HG03159 (cell line): Measurements from ENCODE around the gene SCN1A.
A peak's percentile ranks its signal among the peaks of the same experiment; 100 is the strongest.
"Not testable (repeated sequence)": the region's sequence is repeated elsewhere in the genome, so short reads cannot be mapped to it uniquely, and the experiment has no call there.

Source experiments
- ATAC-seq: cut with Tn5 transposase; IDR thresholded peaks from one replicate; pipeline ENCODE4 v1.9.1; 2021; ENCODE audit warnings: mild to moderate bottlenecking, moderate library complexity; ENCODE audit not compliant: unreplicated experiment

The SCN1A gene

DNA sequence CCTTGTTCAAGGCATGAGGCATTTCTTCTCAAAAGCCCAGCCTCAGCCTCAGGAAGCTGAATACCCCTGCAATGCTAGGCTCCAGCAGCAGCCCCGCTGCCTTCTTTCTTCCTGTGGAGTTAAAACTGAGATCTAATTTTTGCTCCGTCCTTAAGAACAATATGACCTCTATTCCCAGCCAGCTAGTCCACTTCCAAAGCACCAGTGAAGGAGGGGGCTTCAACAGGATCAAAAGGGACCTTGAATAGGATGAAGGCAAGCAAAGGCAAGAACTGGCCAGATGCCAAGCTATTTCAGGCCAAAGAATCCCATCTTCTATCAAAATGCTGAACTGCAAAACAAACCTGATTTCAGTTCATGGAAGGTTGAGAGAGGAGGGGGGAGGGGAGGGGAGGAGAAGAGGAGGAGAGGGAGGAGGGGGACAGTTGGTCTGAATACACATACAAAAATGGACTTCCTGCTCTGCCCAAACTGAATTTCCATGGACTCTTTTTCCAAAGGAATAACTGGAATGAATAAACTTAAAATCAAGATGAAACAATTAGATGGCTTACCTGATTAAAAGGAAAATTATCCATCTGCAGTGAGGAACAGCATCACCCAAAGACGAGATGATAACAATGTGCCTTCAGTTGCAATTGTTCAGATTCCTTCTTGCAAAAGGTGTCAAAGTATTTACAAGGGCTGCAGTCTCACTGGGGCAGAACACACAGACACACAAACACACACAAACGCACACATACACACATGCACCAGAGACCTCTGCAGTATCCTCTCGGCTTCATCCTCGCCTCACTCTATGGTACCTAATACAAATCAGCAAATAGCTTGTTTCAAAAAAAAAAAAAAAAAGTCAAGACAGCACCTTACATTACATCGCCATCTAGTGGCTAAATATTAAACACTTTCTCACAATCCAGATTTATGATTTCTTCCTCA, at the start of gene SCN1A:
Gene SCN1A (minus strand): TSS at position 804 of the 939 bp plus-strand sequence. CDS start 54,399 bp downstream, outside the sequence.
- peak; percentile 67 for ATAC-seq

DNA sequence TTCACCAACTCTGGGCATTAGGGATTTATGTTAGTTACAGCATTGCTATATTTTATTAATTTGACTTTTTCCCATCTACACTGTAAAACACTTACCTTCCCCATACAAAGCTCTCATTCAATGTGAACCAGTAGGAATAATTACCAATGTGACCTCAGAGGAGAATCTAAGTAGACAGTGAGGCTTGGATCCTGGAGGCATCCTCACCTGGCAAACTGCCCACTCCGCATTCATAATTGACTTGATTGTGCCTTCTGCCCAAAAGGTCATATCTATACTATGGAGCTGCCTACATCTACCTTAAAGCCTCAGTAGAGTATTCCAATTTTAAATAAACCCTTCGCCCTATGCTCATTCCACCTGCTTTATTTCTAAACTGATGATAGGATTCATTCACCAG, 45.4 kb upstream of the SCN1A start:
- no peak for ATAC-seq

DNA sequence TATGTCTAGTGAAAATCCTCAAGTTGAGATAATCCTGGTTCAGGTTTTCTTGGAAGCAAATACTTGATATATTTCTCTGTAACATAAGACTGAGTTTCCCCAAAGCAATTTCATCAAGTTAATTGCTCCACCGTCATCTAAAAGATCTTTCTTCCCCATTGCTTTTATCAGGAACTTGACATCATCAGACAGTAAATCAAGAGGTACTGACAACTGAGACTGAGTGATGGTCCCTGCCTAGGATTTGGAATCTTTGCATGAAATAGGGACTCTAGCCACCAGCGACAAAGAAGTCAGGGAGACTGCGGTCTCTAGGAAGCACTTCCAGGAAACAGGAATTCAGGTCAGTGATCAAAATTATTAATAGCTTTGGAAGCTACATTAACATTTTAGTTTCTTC, 43.4 kb upstream of the SCN1A start:
- no peak for ATAC-seq

DNA sequence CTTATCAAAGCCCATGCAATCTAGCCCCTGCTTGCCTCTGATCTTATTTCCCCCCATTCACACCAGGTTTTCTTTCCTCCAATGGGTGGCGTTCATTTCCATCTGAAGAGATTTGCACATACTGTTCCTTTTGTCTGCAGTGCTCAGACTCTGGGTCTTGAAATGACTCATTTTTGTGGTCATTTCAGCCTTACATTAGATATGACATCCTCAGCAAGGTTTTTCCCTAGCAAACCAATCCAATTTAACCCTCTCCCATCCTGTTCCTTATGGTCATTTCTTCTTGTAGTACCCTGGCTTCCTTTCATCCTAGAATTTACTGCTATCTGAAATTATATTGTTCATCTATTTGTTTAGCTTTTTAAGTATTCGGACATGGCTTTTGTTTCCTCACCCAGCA, 42.5 kb upstream of the SCN1A start:
- no peak for ATAC-seq

DNA sequence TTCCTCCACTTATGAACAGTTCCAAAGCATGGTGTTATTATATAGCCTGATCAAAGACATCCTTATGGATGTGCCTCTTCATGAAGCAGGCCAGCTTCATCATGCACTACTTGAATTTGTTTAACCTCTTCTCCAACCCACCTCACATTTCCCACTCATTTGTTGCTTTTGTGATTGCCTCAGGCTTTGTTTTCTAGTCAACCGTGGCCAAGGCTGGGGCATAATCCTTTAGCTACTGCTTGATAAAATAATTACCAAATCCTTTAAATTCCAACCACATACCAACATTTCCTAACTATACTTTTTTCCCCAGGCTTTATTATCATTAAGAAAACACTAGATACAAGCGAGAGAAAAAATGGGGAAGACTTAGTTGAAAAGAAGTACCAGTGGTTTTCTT, 39.6 kb upstream of the SCN1A start:
- ATAC-seq = no peak

DNA sequence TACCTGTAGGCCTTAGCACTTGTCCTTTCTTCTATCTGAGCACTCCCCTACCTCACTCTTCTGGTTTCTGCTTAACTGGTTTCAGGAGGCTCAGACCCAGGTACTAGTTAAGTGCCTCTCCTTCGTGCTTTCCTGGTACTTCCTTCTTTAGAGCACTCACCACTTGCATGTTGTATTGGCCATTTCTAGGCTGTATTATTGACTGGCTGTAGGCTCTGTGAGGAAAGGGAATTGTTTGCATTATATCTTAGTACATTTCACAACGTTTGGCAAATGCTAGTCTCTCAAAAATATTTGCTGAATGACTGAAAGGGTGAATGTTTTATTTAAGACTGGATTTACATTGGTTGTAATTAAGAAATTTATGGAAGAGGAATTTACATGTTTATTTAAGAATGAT, 36.0 kb upstream of the SCN1A start:
- ATAC-seq = no peak

DNA sequence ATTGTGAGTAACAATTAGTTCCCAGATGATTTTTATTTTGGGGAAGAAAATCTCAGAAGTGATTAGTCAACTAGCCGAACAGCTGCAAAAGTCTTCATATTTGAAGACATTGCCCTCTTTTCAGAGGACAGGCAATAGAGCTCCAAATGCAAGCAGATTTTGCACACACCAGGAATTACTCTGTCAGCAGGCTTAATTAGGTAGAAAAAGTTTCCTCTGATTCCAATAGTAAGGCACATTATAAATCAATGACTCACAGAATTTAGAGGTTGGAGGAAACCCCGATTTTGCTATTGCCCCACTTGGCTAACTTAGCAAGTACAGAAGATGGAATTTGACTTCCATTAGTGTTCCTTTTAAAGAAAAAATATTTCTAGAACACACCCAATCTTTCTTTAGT, 30.7 kb upstream of the SCN1A start:
- ATAC-seq = no peak

DNA sequence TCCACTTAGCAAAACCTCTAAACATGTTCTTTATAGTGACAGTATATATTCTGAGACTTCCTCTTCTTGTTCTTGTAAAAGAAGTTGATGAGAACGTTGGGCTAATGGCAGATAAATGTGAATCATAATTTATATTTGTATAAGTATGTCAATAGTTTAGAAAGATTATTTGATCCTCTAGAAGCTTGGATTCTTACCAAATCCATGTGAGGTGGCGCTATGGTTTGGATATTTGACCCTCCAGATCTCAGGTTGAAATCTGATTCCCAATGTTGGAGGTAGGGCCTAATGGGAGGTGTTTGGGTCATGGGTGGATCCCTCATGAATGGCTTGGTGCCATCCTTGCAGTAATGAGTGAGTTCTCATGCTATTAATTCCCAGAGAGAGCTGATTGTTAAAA, 29.8 kb upstream of the SCN1A start:
- ATAC-seq = no peak

DNA sequence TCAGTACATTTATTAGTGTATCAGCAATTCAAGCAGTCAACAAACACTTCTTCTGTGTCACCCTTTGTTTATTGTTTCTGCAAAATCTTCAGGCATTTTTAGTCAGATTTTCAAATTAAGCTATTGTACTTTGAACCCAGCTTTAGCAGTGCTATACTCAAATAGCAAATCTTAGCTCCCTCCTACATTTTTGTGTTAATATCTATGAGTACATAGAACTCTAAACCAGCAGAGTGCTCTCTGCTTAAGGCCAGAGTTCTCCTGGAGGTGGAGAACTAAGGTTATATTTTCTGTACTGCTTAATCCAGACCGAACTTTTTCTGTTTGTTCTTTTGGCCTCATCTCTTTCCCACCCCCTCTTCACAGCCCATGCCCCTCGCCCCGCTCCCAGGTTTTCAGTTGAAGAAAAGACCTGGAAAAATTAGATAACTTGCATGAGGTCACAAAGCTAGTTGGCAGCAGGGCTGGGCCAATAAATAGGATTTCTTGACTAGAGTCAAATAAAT, 29.2 kb upstream of the SCN1A start:
- no peak for ATAC-seq

DNA sequence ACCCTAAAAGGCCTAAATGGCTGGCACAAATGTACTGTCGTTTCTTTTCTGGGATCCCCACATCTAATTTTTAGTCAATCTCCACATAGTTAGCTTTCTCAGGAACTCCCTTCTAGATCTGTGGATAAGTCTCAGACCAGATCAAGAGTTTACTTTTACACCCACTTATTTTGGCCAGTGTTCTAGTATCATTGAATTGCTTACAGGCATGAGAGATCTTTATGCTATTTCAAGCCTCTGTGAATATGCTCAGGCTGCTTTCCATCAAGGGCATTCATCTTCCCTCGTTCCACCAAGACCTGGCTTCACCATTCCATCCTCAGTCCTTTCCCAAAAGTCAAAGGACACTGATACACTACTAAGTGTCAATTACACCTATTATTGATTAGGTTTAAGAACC, 27.8 kb upstream of the SCN1A start:
- no peak for ATAC-seq

DNA sequence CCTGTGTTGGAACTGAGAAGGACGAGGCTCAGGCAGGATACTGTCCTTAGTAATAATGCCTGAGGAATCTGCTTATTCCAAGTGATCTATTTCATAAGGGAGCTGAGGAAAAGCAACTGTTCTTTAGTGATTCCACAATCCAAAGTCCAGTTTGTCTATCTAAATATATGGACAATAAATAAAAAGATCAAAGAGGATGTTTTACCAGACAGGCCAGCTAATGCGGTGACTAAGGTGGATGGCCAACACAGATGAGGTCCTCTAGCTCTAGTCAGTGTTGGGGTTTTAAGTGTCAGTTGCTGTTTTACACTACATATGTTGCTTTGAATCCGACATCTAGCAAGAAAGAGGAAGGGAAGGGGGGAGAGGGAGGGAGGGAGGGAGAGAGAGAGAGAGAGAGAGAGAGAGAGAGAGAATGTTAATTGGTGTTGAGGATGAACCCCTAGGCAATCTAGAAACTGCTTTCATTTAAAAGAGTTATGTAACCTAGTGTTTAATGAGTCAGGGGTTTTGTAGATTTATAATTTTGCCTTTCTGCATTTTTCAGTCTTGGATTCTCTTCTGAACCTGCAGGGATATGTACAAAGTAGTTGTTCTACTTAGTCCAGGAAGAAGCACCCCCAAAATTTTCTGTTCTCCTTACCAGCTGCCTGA, 27.0 kb upstream of the SCN1A start:
- ATAC-seq = no peak

DNA sequence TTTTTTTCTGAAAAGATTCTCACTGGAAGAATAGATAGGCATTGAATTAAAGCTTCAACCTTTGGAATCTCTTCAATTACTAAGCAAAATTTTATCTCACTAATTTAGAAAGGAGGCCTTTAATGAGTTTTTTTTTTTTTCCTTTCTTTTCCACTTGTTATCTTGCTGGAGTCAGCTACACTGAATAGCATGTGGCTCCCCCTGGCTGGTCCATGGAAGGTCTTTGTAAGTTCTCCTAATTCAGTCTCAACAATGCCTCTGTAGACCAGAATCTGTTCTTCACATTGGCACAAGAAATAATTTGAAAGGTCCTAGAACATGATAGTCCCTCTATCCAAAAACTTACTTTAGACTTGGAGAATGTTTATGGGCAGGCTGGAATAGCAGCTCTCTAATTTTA, 24.2 kb upstream of the SCN1A start:
- ATAC-seq = no peak

DNA sequence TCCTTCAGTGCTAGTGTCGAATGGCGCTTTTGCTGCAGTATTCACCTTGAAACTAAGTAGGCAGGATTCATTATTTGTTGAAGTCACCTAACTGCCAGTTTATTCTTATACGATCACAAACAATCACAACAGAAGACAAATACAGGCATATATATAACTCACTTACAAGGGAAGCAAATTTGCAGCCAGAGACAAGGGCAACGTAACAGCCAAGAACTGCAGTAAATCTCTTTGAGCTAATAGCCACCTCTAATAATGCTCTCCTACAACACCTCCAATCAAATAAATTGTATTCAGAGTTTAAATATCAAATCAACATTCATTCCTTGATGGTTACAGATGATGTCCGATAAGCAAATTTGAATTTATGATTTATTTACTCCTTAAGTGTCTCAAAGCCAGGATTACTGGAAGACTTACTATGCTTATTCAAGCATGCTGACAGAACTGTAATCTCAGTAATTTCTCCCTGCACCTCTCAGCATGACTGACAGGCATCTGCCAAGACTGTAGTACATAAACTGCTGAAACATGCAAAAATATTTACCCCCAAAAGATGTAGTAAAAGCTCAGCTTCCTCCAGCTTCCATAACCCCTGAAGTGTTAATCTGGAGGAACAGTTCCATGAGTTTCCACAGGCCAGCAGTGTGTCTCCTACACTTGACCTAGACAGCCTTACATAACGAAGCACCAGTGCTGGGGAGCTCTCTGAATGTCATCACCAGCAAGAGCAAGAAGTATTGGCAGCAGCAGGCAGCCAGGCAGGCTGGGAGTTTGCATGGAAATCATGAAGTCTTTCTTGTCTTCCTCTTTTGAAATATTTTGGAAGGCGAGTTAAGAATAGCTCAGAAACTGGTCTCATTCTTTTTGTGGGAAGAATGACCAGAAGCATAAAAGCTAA, 20.9 kb upstream of the SCN1A start:
- ATAC-seq = no peak

DNA sequence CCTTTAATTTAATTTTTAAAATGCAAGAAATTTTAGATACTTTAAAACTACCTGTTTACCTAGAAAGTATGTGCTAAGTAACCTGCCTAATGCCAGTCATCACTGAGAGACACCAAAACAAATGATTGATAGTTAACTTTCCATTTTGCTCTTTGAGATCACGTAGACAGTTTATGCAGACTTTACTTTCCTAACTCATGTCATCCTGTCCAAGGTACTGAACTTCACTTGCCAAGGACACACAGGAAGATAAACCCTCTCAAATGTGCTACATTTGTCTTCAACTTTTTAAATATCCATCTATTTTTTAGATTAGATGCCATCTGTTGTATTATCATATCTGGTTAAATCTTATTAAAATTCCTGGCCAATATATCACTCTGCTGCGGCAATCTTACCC, 20.1 kb upstream of the SCN1A start:
- ATAC-seq = no peak

DNA sequence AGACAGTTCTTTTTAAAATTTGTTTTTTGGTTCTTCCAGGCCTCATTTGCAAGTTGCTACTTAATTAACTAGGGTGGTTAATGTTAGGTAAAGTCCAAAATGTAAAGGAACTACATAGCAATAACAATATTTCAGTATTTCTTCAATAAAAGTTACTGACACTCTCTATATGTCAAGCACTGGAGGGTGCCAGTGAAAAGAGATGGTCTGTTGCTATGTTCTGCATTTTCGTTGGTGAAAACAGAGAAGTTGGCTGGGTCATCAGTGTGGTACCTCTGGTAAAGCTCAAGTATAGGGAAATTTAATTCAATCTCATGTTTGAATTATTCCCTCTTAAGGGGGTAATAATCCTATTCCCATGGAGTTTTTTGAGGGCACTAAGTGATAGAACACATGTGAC, 16.3 kb upstream of the SCN1A start:
- ATAC-seq = no peak

DNA sequence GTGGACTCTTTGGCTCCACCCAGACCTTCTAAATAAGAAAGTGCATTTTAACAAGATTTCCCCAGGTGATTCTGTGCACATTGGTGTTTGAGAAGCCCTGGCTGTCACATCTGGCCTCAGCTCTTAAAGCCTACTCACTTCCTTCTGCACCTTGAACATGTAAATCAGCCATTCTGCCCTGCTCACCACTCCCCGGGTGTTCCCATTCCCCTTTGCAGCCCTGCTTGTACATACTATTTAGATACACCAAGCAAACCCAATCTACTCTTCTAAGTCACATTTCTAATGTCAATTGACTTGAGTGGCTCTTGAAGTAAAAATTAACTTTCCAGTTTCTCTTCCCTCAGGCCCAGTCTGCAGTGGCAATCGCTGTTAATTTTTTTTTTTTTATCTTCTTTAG, 13.1 kb upstream of the SCN1A start:
- ATAC-seq = no peak

DNA sequence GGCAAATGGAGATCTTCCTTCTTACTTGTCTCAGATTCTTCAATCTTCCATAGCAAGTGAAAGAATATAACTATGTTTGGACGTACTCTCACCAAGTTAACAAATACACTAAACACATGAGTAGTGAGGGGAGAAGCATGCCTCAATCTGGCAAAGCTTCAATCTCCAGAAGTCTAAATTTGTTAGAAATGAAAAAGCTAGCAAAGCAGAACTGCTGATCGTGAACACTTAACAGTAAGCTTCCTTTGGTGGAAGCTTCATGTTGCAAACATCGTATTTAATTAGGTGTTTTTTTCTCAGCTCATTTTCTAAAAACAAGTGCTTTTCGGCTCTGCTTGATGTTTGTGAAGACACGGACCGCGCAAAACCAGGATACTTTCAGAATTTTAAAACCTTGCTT, 12.7 kb upstream of the SCN1A start:
- ATAC-seq = no peak

DNA sequence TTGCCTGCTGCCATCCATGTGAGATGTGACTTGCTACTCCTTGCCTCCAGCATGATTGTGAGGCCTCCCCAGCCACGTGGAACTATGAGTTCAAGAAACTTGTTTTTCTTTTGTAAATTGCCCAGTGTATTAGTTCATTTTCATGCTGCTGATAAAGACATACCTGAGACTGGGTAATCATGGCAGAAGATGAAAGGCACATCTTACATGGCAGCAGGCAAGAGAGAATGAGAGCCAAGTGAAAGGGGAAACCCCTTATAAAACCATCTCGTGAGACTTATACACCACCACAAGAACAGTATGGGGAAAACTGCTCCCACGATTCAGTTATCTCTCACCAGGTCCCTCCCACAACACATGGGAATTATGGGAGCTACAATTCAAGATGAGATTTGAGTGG, 11.7 kb upstream of the SCN1A start:
- not testable (repeated sequence) for ATAC-seq

DNA sequence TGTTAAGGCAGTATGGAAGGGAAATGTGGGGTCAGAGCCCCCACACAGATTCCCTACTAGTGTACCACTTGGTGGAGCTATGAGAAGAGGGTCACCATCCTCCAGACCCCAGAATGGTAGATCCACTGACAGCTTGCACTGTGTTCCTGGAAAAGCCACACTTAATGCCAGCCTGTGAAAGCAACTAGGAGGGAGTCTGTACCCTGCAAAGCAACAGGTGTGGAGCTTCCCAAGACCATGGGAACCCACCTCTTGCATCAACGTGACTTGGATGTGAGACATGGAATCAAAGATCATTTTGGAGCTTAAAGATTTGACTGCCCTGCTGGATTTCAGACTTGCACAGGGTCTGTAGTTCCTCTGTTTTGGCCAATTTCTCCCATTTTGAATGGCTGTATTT, 10.8 kb upstream of the SCN1A start:
- ATAC-seq = no peak

DNA sequence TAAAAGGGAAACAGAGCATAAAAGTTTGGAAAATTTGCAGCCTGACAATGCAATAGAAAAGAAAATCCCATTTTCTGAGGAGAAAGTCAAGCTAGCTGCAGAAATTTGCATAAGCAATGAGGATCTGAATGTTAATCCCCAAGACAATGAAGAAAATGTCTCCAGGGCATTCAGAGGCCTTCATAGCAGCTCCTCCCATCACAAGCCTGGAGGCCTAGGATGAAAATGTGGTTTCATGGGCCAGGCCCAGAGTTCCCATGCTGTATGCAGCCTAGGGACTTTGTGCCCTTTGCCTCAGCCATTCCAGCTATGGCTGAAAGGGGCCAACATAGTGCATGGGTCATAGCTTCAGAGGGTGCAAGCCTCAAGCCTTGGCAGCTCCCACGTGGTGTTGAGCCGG, 10.3 kb upstream of the SCN1A start:
- ATAC-seq = no peak

DNA sequence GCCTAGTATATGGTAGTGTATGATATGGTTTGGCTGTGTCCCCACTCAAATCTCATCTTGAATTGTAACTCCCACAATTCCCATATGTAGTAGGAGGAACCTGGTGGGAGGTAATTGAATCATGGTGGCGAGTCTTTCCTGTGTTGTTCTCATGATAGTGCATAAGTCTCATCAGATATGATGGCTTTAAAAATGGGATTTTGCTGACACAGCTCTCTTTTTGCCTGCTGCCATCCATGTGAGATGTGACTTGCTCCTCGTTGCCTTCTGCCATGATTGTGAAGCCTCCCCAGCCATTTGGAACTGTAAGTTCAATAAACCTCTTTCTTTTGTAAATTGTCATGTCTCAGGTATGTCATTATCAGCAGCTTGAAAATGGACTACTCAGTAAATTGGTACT, 9.5 kb upstream of the SCN1A start:
- ATAC-seq = no peak
